SU-DHL-6 (cell line): ENCODE data around the gene NAPA.

Experiments
- H2AFZ ChIP-seq: fragments of 200-600 bp; sonication (generic); 2 replicates; pipeline ENCODE4 v1.6.1; 2014; ENCODE audit warnings: low read depth, mild to moderate bottlenecking, moderate library complexity, mixed read lengths, antibody characterized with exemption, low read length; ENCODE audit not compliant: severe bottlenecking
- H3F3A ChIP-seq: fragments of 200-600 bp; shearing (Covaris generic); 2 replicates; pipeline ENCODE4 v1.6.0; 2016; ENCODE audit warnings: antibody characterized with exemption, mild to moderate bottlenecking; ENCODE audit not compliant: insufficient read depth
- H3K27ac ChIP-seq: fragments of 200-600 bp; sonication (generic); 2 replicates; pipeline ENCODE4 v1.5.1; 2016; ENCODE audit warnings: low read depth, mild to moderate bottlenecking, low read length, moderate library complexity, mixed read lengths
- H3K27me3 ChIP-seq: fragments of 200-600 bp; sonication (generic), shearing (Covaris generic); 2 replicates; pipeline ENCODE4 v1.6.0; 2014; ENCODE audit warnings: mild to moderate bottlenecking, low read length
- H3K36me3 ChIP-seq: fragments of 200-600 bp; sonication (generic); 2 replicates; pipeline ENCODE4 v1.6.1; 2014; ENCODE audit warnings: mild to moderate bottlenecking, low read length, mixed read lengths
- H3K4me2 ChIP-seq: fragments of 300-600, 200-600 bp; shearing (Covaris generic), sonication (generic); 2 replicates; pipeline ENCODE4 v1.6.0; 2014; ENCODE audit warnings: low read length, low read depth, mild to moderate bottlenecking; ENCODE audit not compliant: poor library complexity, severe bottlenecking
- H3K4me3 ChIP-seq: fragments of 200-600 bp; sonication (generic); 2 replicates; pipeline ENCODE4 v1.5.1; 2014; ENCODE audit warnings: antibody characterized with exemption, low read length, mild to moderate bottlenecking, mixed read lengths; ENCODE audit not compliant: insufficient read depth, poor library complexity, severe bottlenecking
- H3K79me2 ChIP-seq: fragments of 200-600 bp; sonication (generic); 2 replicates; pipeline ENCODE4 v1.6.1; 2014; ENCODE audit warnings: mild to moderate bottlenecking, low read length, moderate library complexity; ENCODE audit not compliant: insufficient read depth
- H3K9ac ChIP-seq: fragments of 200-600 bp; sonication (generic); 2 replicates; pipeline ENCODE4 v1.7.0; 2014; ENCODE audit warnings: mild to moderate bottlenecking, low read length
- H3K9me2 ChIP-seq: fragments of 200-600 bp; sonication (generic); replicated peaks from 2 replicates; pipeline ENCODE4 v1.6.1; 2014; ENCODE audit warnings: low read length; ENCODE audit not compliant: insufficient read depth
- H3K9me3 ChIP-seq: fragments of 200-600 bp; sonication (generic); 2 replicates; pipeline ENCODE4 v1.6.1; 2014; ENCODE audit warnings: low read length, mixed read lengths; ENCODE audit not compliant: insufficient read depth
- H4K20me1 ChIP-seq: fragments of 200-600 bp; sonication (generic); 2 replicates; pipeline ENCODE4 v1.6.1; 2014; ENCODE audit warnings: low read depth, mild to moderate bottlenecking, antibody characterized with exemption, low read length, moderate library complexity, mixed read lengths
- EZH2phosphoT487 ChIP-seq: fragments of 200-600 bp; sonication (generic), shearing (Covaris generic); conservative IDR thresholded peaks from 2 replicates; pipeline ENCODE4 v1.6.1; 2018; ENCODE audit warnings: mild to moderate bottlenecking, antibody characterized with exemption, low read length, moderate library complexity, mixed read lengths
- TF ChIP-seq, protein P1 (sequence below): fragments of 200-600 bp; sonication (generic); IDR thresholded peaks from one replicate; pipeline ENCODE4 v1.5.1; 2017; ENCODE audit warnings: antibody characterized with exemption, mild to moderate bottlenecking, low read length, moderate library complexity; ENCODE audit not compliant: insufficient read depth, poor library complexity, severe bottlenecking

NAPA gene

GRCh38 chr19:47458672-47459071 is 56.2 kb downstream of the NAPA start:
- Histone ChIP-seq H3K27me3 (no peaks in the 10 kb centered on the region), H3K9ac (no peak overlapping the region), H3K9me3 (peaks cover 4% of the 10 kb centered on the region; the same call in 1 of the 2 replicates), H3K27ac (no peak overlapping the region), H3K9me2 (no peaks in the 10 kb centered on the region), H3K4me3 (no peak overlapping the region), H3K36me3 (no peaks in the 10 kb centered on the region), H3F3A (no peaks in the 10 kb centered on the region), H4K20me1 (no peaks in the 10 kb centered on the region), H3K4me2 (no peak overlapping the region), H3K79me2 (no peaks in the 10 kb centered on the region), H2AFZ (no peak overlapping the region)
- TF ChIP-seq, protein P1, sequence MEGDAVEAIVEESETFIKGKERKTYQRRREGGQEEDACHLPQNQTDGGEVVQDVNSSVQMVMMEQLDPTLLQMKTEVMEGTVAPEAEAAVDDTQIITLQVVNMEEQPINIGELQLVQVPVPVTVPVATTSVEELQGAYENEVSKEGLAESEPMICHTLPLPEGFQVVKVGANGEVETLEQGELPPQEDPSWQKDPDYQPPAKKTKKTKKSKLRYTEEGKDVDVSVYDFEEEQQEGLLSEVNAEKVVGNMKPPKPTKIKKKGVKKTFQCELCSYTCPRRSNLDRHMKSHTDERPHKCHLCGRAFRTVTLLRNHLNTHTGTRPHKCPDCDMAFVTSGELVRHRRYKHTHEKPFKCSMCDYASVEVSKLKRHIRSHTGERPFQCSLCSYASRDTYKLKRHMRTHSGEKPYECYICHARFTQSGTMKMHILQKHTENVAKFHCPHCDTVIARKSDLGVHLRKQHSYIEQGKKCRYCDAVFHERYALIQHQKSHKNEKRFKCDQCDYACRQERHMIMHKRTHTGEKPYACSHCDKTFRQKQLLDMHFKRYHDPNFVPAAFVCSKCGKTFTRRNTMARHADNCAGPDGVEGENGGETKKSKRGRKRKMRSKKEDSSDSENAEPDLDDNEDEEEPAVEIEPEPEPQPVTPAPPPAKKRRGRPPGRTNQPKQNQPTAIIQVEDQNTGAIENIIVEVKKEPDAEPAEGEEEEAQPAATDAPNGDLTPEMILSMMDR = no peak
- TF ChIP-seq EZH2phosphoT487 = no peak

DNA sequence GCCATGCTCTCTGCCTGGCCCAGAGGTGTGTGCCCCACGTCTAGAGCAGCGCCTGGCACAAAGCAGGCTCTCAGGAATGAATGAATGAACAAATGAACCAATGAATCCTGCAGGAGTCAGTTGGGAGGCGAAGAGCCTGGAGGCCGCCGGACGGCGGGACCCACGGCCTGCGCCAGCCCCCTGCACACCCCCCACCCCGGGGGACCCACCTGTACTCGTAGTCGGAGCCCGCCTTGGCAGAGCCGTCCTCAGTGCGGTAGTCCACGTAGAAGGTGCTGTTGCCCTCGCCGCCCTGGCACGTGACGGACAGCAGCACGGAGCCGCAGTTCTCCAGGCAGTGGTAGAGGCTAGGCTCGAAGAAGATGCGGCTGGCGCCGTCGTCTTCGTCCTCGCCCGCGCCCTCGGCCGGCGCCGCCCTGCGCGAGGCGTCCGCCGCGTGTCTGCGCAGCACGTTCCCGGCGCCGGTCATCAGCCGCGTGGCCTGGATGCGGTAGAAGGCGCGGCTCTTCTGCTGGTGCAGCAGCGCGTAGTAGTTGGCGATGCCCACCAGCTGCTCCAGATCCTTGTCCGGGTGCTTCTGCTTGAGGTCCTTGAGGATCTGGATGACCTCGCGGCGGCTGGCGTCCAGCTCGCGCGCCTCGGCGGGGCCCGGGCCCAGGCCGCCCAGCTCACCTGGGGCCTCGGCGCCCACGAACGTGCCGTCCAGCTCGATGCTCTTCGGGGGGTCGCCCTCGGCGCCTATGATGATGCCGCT is 58.0 kb downstream of the NAPA start:
- no peak for TF ChIP-seq EZH2phosphoT487
- TF ChIP-seq, protein P1 = no peak
- no peaks in the 10 kb centered on the region for H3K27me3 ChIP-seq
- no peak overlapping the region for H3K4me3 ChIP-seq
- H3K4me2 ChIP-seq = no peak overlapping the region
- peaks cover 4% of the 10 kb centered on the region; the same call in 1 of the 2 replicates for H3K9me3 ChIP-seq
- no peaks in the 10 kb centered on the region for H4K20me1 ChIP-seq
- H2AFZ ChIP-seq = no peak overlapping the region
- H3K9ac ChIP-seq = no peak overlapping the region
- H3K27ac ChIP-seq = no peak overlapping the region
- no peaks in the 10 kb centered on the region for H3K9me2 ChIP-seq
- no peaks in the 10 kb centered on the region for H3F3A ChIP-seq
- H3K36me3 ChIP-seq = no peaks in the 10 kb centered on the region
- H3K79me2 ChIP-seq = no peaks in the 10 kb centered on the region

DNA sequence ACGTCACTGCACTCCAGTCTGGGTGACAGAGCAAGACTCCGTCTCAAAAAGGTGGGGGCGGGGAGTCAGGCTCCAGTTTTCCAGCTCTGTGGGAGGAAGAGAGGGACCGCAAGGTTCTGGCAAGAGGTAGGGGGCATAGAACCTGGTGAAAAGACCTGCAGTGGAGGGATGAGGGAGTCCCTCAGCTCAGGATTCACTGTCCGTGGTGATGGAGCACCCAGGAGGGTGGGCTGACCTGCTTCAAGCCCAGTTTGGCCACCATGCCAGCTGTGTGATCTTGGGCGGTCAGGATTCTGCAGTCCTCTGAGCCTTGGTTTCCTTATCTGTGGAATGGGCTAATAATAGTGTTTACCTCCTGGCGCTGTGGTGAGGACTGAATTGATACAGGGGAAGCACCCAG is 64.4 kb downstream of the NAPA start:
- Histone ChIP-seq H3K9me3 (peaks cover under 1% of the 10 kb centered on the region; the same call in 1 of the 2 replicates), H3K4me2 (no peak overlapping the region), H4K20me1 (no peaks in the 10 kb centered on the region), H3K79me2 (no peaks in the 10 kb centered on the region), H3K9ac (no peak overlapping the region), H2AFZ (no peak overlapping the region), H3K4me3 (no peak overlapping the region), H3K9me2 (no peaks in the 10 kb centered on the region), H3K27ac (no peak overlapping the region), H3K36me3 (no peaks in the 10 kb centered on the region), H3F3A (no peaks in the 10 kb centered on the region), H3K27me3 (no peaks in the 10 kb centered on the region)
- TF ChIP-seq, protein P1 = no peak
- no peak for TF ChIP-seq EZH2phosphoT487
